Erythroblast (primary cell): Measurements from ENCODE around the gene XRCC5.

Source experiments
- GATA1 ChIP-seq: IDR thresholded peaks from 2 replicates; pipeline ENCODE4 v1.6.1; 2011; ENCODE audit warnings: low read depth, mild to moderate bottlenecking, control low read depth, low read length, moderate library complexity
- POLR2A ChIP-seq: IDR thresholded peaks from 2 replicates; pipeline ENCODE4 v1.6.1; 2011; ENCODE audit warnings: mild to moderate bottlenecking, low read length

DNA sequence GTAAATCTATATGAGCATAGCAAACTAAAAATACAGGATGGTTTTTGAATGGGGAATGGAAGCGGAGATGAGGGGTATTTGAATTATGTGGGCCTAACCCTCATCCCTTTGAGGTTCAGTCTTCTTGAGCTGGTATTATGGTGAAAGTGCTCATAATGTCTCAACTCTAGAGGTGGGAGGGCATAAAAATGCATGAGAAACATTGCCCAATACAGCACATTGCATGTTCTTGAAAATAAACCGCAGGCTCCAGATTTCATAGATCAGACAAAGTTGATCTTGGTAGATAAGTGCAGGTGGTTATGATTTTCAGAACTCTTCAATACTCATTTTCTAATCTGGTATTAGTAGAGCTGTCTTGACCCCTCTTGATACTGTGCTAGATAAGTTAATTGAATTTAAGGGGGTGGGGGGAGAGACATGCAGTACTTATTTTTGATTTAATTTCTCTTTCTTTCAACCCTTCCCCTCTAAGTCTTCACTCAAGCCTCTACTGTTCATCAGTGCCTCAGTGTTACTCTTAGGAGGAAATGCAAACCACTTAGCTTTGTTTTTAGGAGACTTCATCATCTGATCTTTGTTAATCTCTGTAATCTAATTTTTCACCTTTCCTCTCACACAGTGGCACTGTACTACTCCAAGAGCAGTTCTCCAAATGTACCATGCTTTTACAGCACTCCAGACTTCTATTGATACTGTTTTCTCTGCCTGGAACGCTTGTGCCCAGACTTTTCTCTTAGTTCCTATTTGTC lies 22.2 kb downstream of the XRCC5 start:
- TF ChIP-seq POLR2A (no peak), GATA1 (no peak)
